H1 (cell line): Measurements from ENCODE around the gene RASEF. TPM values are rescaled to one million over a fixed set of nuclear protein-coding genes. Genes with fewer than 3 reads are reported as not detected.

Experiments
- CTCF ChIA-PET: fragments of 300-600 bp; sonication (Branson Sonifier 250); formaldehyde crosslinking; loops from one replicate; lab custom pipeline; 2021; ENCODE audit not compliant: partially characterized antibody; lab: Charles Lee
- POLR2A ChIA-PET: fragments of 300-600 bp; sonication (Branson Sonifier 250); formaldehyde crosslinking; loops from one replicate; lab custom pipeline; 2021; ENCODE audit warnings: inconsistent platforms; ENCODE audit not compliant: partially characterized antibody; lab: Charles Lee
- DNase-seq, 2 experiments: peaks; one replicate each; pipeline versions ENCODE4 v3.0.0 to v3.0.0-alpha.2; 2010 to 2022; ENCODE audit warnings: low spot score in 2 of 2, low read depth in 1 of 2, mixed read lengths in 1 of 2
- FAIRE-seq: peaks from 2 replicates; lab custom pipeline; 2011; peaks lifted over from hg19 to GRCh38; lab: Jason Lieb, UNC
- H2AFZ ChIP-seq: 2 replicates; pipeline ENCODE4 v1.8.1; 2012; ENCODE audit warnings: low read length, inconsistent platforms
- H2AK5ac ChIP-seq: 2 replicates; pipeline ENCODE4 v1.6.1; 2013; ENCODE audit warnings: low read depth, low read length
- H2BK120ac ChIP-seq: replicated peaks from 2 replicates; pipeline ENCODE3; 2013; ENCODE audit warnings: low read depth, low read length, inconsistent platforms
- H2BK12ac ChIP-seq: 2 replicates; pipeline ENCODE4 v1.6.1; 2013; ENCODE audit warnings: low read depth, low read length
- H2BK15ac ChIP-seq: 2 replicates; pipeline ENCODE4 v1.6.1; 2013; ENCODE audit warnings: low read length
- H2BK20ac ChIP-seq: 2 replicates; pipeline ENCODE4 v1.6.1; 2013; ENCODE audit warnings: low read length
- H2BK5ac ChIP-seq: 2 replicates; pipeline ENCODE4 v1.6.1; 2013; ENCODE audit warnings: low read depth, low read length
- H3K14ac ChIP-seq: 2 replicates; pipeline ENCODE4 v1.6.1; 2013; ENCODE audit warnings: inconsistent platforms; ENCODE audit not compliant: insufficient read length
- H3K18ac ChIP-seq: 2 replicates; pipeline ENCODE4 v1.6.1; 2013; ENCODE audit warnings: low read length; ENCODE audit errors: extremely low read depth
- H3K23ac ChIP-seq: 2 replicates; pipeline ENCODE4 v1.6.1; 2013; ENCODE audit warnings: inconsistent platforms; ENCODE audit not compliant: insufficient read length
- H3K23me2 ChIP-seq: 2 replicates; pipeline ENCODE4 v1.6.1; 2013; ENCODE audit warnings: low read depth, low read length
- H3K27ac ChIP-seq: 2 replicates; pipeline ENCODE4 v1.6.1; 2011; ENCODE audit warnings: low read depth, low read length, inconsistent platforms
- H3K27me3 ChIP-seq, 4 experiments: replicated peaks in 1 of 4; 1 replicate in 1 of 4; 2 replicates in 3 of 4; pipeline versions ENCODE4 v1.6.1 to v1.8.1; 2011 to 2013; ENCODE audit warnings: low read length in 3 of 4, mild to moderate bottlenecking in 3 of 4, inconsistent platforms in 2 of 4, mixed read lengths in 2 of 4, moderate library complexity in 1 of 4; ENCODE audit not compliant: control insufficient read depth in 3 of 4, insufficient read depth in 3 of 4; ENCODE audit errors: extremely low read depth in 1 of 4
- H3K36me3 ChIP-seq, 4 experiments: 2 replicates each; pipeline versions ENCODE4 v1.6.1 to v1.8.1; 2011 to 2013; ENCODE audit warnings: mild to moderate bottlenecking in 4 of 4, low read length in 3 of 4, moderate library complexity in 2 of 4, control low read depth in 1 of 4, inconsistent platforms in 1 of 4; ENCODE audit not compliant: insufficient read depth in 4 of 4, control insufficient read depth in 2 of 4
- H3K4ac ChIP-seq: replicated peaks from 2 replicates; pipeline ENCODE3; 2013; ENCODE audit warnings: low read length, low read depth, mixed read lengths, inconsistent platforms; ENCODE audit not compliant: insufficient read length
- H3K4me1 ChIP-seq, 4 experiments: replicated peaks in 1 of 4; 1 replicate in 1 of 4; 2 replicates in 3 of 4; pipeline versions ENCODE4 v1.6.1 to v1.8.1; 2011 to 2013; ENCODE audit warnings: low read length in 3 of 4, inconsistent platforms in 2 of 4, mixed read lengths in 1 of 4; ENCODE audit not compliant: insufficient read depth in 4 of 4, control insufficient read depth in 3 of 4
- H3K4me2 ChIP-seq, 2 experiments: 2 replicates each; pipeline versions ENCODE4 v1.6.1 to v1.8.1; 2011 to 2013; ENCODE audit warnings: low read depth in 2 of 2, low read length in 2 of 2, control low read depth in 1 of 2, inconsistent platforms in 1 of 2, mild to moderate bottlenecking in 1 of 2; ENCODE audit not compliant: insufficient read depth in 1 of 2
- H3K4me3 ChIP-seq, 4 experiments: fragments of 200-600, 300-600 bp in 1 of 4; sonication (generic), shearing (Covaris generic), sonication (Bioruptor Twin) in 1 of 4; 2 replicates each; pipeline versions ENCODE4 v1.5.1 to v1.8.1; 2011 to 2016; ENCODE audit warnings: low read length in 4 of 4, low read depth in 3 of 4, control low read depth in 2 of 4, inconsistent platforms in 2 of 4, mild to moderate bottlenecking in 2 of 4, mixed read lengths in 1 of 4, moderate library complexity in 1 of 4; ENCODE audit not compliant: insufficient read depth in 2 of 4; ENCODE audit errors: extremely low read depth in 1 of 4
- H3K56ac ChIP-seq: replicated peaks from 2 replicates; pipeline ENCODE3; 2013; ENCODE audit warnings: low read depth, mild to moderate bottlenecking, mixed read lengths, low read length, inconsistent platforms; ENCODE audit not compliant: insufficient read length
- H3K79me1 ChIP-seq: 2 replicates; pipeline ENCODE4 v1.6.1; 2013; ENCODE audit warnings: low read depth, low read length, control low read depth
- H3K79me2 ChIP-seq, 2 experiments: 2 replicates each; pipeline versions ENCODE4 v1.6.1 to v1.8.1; 2012 to 2013; ENCODE audit warnings: low read length in 2 of 2, mild to moderate bottlenecking in 2 of 2, inconsistent platforms in 1 of 2; ENCODE audit not compliant: insufficient read depth in 2 of 2, control insufficient read depth in 1 of 2
- H3K9ac ChIP-seq, 4 experiments: replicated peaks in 1 of 4; 1 replicate in 1 of 4; 2 replicates in 3 of 4; pipeline versions ENCODE4 v1.6.1 to v1.8.1; 2011 to 2013; ENCODE audit warnings: low read depth in 3 of 4, low read length in 3 of 4, control low read depth in 2 of 4, mild to moderate bottlenecking in 2 of 4, moderate library complexity in 2 of 4, inconsistent platforms in 1 of 4; ENCODE audit errors: extremely low read depth in 1 of 4
- H3K9me3 ChIP-seq, 2 experiments: 2 replicates each; pipeline versions ENCODE4 v1.6.1 to v1.8.1; 2012 to 2013; ENCODE audit warnings: mild to moderate bottlenecking in 2 of 2, moderate library complexity in 2 of 2, control low read depth in 1 of 2, inconsistent platforms in 1 of 2, low read depth in 1 of 2, low read length in 1 of 2, mixed read lengths in 1 of 2; ENCODE audit not compliant: insufficient read depth in 2 of 2
- H4K20me1 ChIP-seq, 2 experiments: replicated peaks in 1 of 2; 2 replicates each; pipeline versions ENCODE3 to v1.8.1; 2011 to 2013; ENCODE audit warnings: inconsistent platforms in 2 of 2, low read length in 2 of 2, mild to moderate bottlenecking in 1 of 2; ENCODE audit not compliant: insufficient read depth in 2 of 2, control insufficient read depth in 1 of 2
- H4K5ac ChIP-seq: 2 replicates; pipeline ENCODE4 v1.6.1; 2013; ENCODE audit warnings: low read length, low read depth, mixed read lengths, inconsistent platforms; ENCODE audit not compliant: insufficient read length
- H4K8ac ChIP-seq: 2 replicates; pipeline ENCODE4 v1.8.0; 2013; ENCODE audit warnings: mild to moderate bottlenecking, moderate library complexity, low read length, inconsistent platforms; ENCODE audit not compliant: insufficient read depth; ENCODE audit errors: extremely low read depth
- H4K91ac ChIP-seq: replicated peaks from 2 replicates; pipeline ENCODE3; 2013; ENCODE audit warnings: low read length, mixed read lengths, inconsistent platforms; ENCODE audit not compliant: insufficient read length
- MAFK ChIP-seq: IDR thresholded peaks from 2 replicates; pipeline ENCODE4 v1.6.1; 2012; ENCODE audit warnings: low read depth, mild to moderate bottlenecking, improper control_type of control experiment, low read length
- SIX5 ChIP-seq: IDR thresholded peaks from 2 replicates; pipeline ENCODE4 v1.6.1; 2011; ENCODE audit warnings: mild to moderate bottlenecking, low read depth, low read length
- WGBS, 2 experiments: shearing (Covaris generic) in 1 of 2; methylation state at CpG; one replicate each; pipeline versions ENCODE4 v1.1.6 to v1.1.7; 2013 to 2015; ENCODE audit warnings: low lambda C conversion rate in 2 of 2, mixed read lengths in 2 of 2, inconsistent platforms in 1 of 2, low coverage in 1 of 2, missing lambda C conversion rate in 1 of 2; ENCODE audit not compliant: insufficient replicate concordance in 2 of 2, insufficient coverage in 1 of 2, insufficient read length in 1 of 2; ENCODE audit errors: extremely low coverage in 1 of 2, missing lambda C conversion rate in 1 of 2; 5-methylcytosine and 5-hydroxymethylcytosine counted together
- polyA plus RNA-seq, 7 experiments: library from polyadenylated mRNA; depleted of rRNA in 3 of 7; stranded (reverse) in 5 of 7; unstranded in 2 of 7; fragments of >200 nt in 5 of 7; fragments of 200-250 nt in 2 of 7; gene quantifications; 1 replicate in 5 of 7; 2 replicates in 1 of 7; 4 replicates in 1 of 7; pipeline versions ENCODE4 v1.2.1 to v1.2.3, GENCODE V29; 2011 to 2013; ENCODE audit warnings: missing spikeins in 2 of 7, mixed read lengths in 2 of 7
- total RNA-seq: library from RNA; stranded (reverse); fragmentation: NEBNext Ultra II Directional; extraction: Animal tissue kit (Norgen Biotek cat#: 25700); gene quantifications from 2 replicates; pipeline ENCODE4 v1.2.1, GENCODE V29; 2021

Gene RASEF
- total and polyA plus RNA-seq, 2 of the 8 experiments (the other 6 are each of a cell fraction or from before 2014, with no cell fraction given), result 1.1 to 4.6 TPM

- Histone ChIP-seq H3K23me2 (no peaks in the 10 kb centered on the region; the same call in 1 of the 2 replicates), H3K4me2 (no peak overlapping the region), H3K27ac (no peak overlapping the region), H3K4me3 (no peak overlapping the region), H2AK5ac (no peak overlapping the region), H3K4ac (no peak overlapping the region), H3K27me3 (peaks cover 0 to 16% (median 4%) of the 10 kb centered on the region in 4 experiments; a peak in 2 of 7 replicates), H3K9ac (no peak overlapping the region), H2BK15ac (no peak overlapping the region), H3K14ac (no peak overlapping the region), H3K56ac (no peak overlapping the region), H2BK12ac (no peak overlapping the region), H4K8ac (no peak overlapping the region), H4K20me1 (no peaks in the 10 kb centered on the region), H3K9me3 (no peaks in the 10 kb centered on the region), H2BK5ac (no peak overlapping the region), H4K5ac (no peak overlapping the region), H3K36me3 (no peaks in the 10 kb centered on the region), H2BK120ac (no peak overlapping the region), H4K91ac (no peak overlapping the region), H2AFZ (no peak overlapping the region), H3K18ac (no peak overlapping the region), H2BK20ac (no peak overlapping the region), H3K79me1 (no peaks in the 10 kb centered on the region), H3K23ac (no peak overlapping the region), H3K4me1 (no peaks in the 10 kb centered on the region), H3K79me2 (no peaks in the 10 kb centered on the region)
- TF ChIP-seq MAFK, result peak; percentile 84
- no peak for TF ChIP-seq SIX5
- DNase-seq, result no peak
- 85% methylated on average over 2 of the region's 2 CpGs; no CpG with 5 or more reads in 1 of the 2 experiments for WGBS, 2 experiments
- ChIA-PET POLR2A (no interaction called here), CTCF (no interaction called here)
- FAIRE-seq, result no peak
These were observed 4.6 kb upstream of the RASEF start for GRCh38 chr9:83067579-83067978.
